Testis (tissue), 3 donors: Measurements from ENCODE around the gene ARHGAP44. TPM values are rescaled to one million over a fixed set of nuclear protein-coding genes. Genes with fewer than 3 reads are reported as not detected.

ENCODE experiments used
- DNase-seq: peaks from one replicate; pipeline ENCODE4 v3.0.0-alpha.2; 2019
- H3K27ac ChIP-seq, 2 donors: fragments of 200-600 bp; sonication (generic); one replicate each; pipeline ENCODE4 v1.5.1; 2019
- H3K27me3 ChIP-seq: fragments of 200-600 bp; sonication (generic); one replicate; pipeline ENCODE4 v1.5.1; 2019
- H3K36me3 ChIP-seq: fragments of 200-600 bp; sonication (generic); one replicate; pipeline ENCODE4 v1.5.1; 2017; ENCODE audit warnings: low read depth; ENCODE audit errors: missing control alignments
- H3K4me1 ChIP-seq: fragments of 200-600 bp; sonication (generic); one replicate; pipeline ENCODE4 v1.5.1; 2019
- H3K4me3 ChIP-seq, 2 donors: fragments of 200-600 bp; sonication (generic); one replicate each; pipeline ENCODE4 v1.5.1; 2017 to 2019
- H3K9me3 ChIP-seq: fragments of 200-600 bp; sonication (generic); one replicate; pipeline ENCODE4 v1.5.1; 2017
- CTCF ChIP-seq, 3 experiments: fragments of 450-650 bp in 2 of 3; fragments of 200-600 bp in 1 of 3; sonication (generic) in 1 of 3; IDR thresholded peaks; one replicate each; pipeline ENCODE4 v1.5.1; 2016 to 2019; ENCODE audit warnings: antibody characterized with exemption in 3 of 3, mild to moderate bottlenecking in 2 of 3, moderate library complexity in 1 of 3
- POLR2A ChIP-seq: fragments of 450-650 bp; IDR thresholded peaks from one replicate; pipeline ENCODE4 v1.6.1; 2017; ENCODE audit warnings: antibody characterized with exemption, mild to moderate bottlenecking, moderate library complexity
- WGBS, 2 donors: methylation state at CpG; one replicate each; pipeline ENCODE4 v1.1.5; 2018; 5-methylcytosine and 5-hydroxymethylcytosine counted together
- intact Hi-C: fragments of 100-400 bp; cut with DNase I; formaldehyde crosslinking; loops from one replicate; pipeline ENCODE4 v1.15.1; 2023; ENCODE audit warnings: low total_unique reads
- polyA plus RNA-seq: library from polyadenylated mRNA; stranded (reverse); fragments of 350-450 nt; fragmentation: Illumina TruSeq; extraction: RNeasy Lipid Tissue Mini Kit (QIAGEN cat#74804); gene quantifications from one replicate; pipeline ENCODE4 v1.2.3, GENCODE V29; 2014; ENCODE audit warnings: low read depth, low replicate concordance; ENCODE audit not compliant: insufficient read depth
- total RNA-seq, 2 donors: library from RNA; depleted of rRNA; stranded (reverse); fragments of >200 nt; gene quantifications; one replicate each; pipeline ENCODE4 v1.2.3, GENCODE V29; 2016

ARHGAP44 gene
- total and polyA plus RNA-seq, 3 donors from 2014 or later, result 9.3 to 11.3 (median 11.0) TPM

GRCh38 chr17:12856416-12856815, 67.1 kb downstream of the ARHGAP44 start:
- no peak for DNase-seq
- Histone ChIP-seq H3K36me3 (no peaks in the 10 kb centered on the region), H3K4me3 (no peak overlapping the region), H3K9me3 (no peaks in the 10 kb centered on the region), H3K4me1 (no peaks in the 10 kb centered on the region), H3K27ac (no peak overlapping the region), H3K27me3 (no peaks in the 10 kb centered on the region)
- TF ChIP-seq POLR2A, result no peak
- no peak for TF ChIP-seq CTCF (IDR thresholded peaks at IDR 0.05)
- WGBS, 2 donors, result 59 to 67% methylated on average over 3 of the region's 3 CpGs
- intact Hi-C loops, result no loop called here

- WGBS, 2 donors, result 95% methylated on average over 2 of the region's 2 CpGs
- H3K4me3 ChIP-seq, result no peak overlapping the region
- no peak for TF ChIP-seq POLR2A
- no peak for TF ChIP-seq CTCF (IDR thresholded peaks at IDR 0.05)
- DNase-seq, result no peak
- H3K27me3 ChIP-seq, result no peaks in the 10 kb centered on the region
- no peak overlapping the region for H3K27ac ChIP-seq
- H3K9me3 ChIP-seq, result no peaks in the 10 kb centered on the region
- no peaks in the 10 kb centered on the region for H3K4me1 ChIP-seq
- intact Hi-C loops, result no loop called here
- no peaks in the 10 kb centered on the region for H3K36me3 ChIP-seq
Measured at GRCh38 chr17:12857592-12857991, 68.3 kb downstream of the ARHGAP44 start.

- 80 to 87% methylated on average over 9 of the region's 9 CpGs for WGBS, 2 donors
- H3K27ac ChIP-seq, result no peak overlapping the region
Measured at GRCh38 chr17:12859520-12859919, 70.2 kb downstream of the ARHGAP44 start.

GRCh38 chr17:12865769-12866168, 76.5 kb downstream of the ARHGAP44 start:
- no peak for DNase-seq
- intact Hi-C loops, result no loop called here
- no peak overlapping the region for H3K27ac ChIP-seq
- H3K4me1 ChIP-seq, result no peaks in the 10 kb centered on the region
- no peak overlapping the region for H3K4me3 ChIP-seq
- no peaks in the 10 kb centered on the region for H3K27me3 ChIP-seq
- H3K36me3 ChIP-seq, result no peaks in the 10 kb centered on the region
- 92 to 97% methylated on average over 3 of the region's 3 CpGs for WGBS, 2 donors
- no peaks in the 10 kb centered on the region for H3K9me3 ChIP-seq
- TF ChIP-seq CTCF (IDR thresholded peaks at IDR 0.05) (no peak), POLR2A (no peak)

More at GRCh38 chr17:12859520-12859919, 70.2 kb downstream of the ARHGAP44 start:
- H3K9me3 ChIP-seq, result no peaks in the 10 kb centered on the region
- DNase-seq, result no peak
- no peaks in the 10 kb centered on the region for H3K27me3 ChIP-seq
- H3K36me3 ChIP-seq, result no peaks in the 10 kb centered on the region
- no peak for TF ChIP-seq CTCF (IDR thresholded peaks at IDR 0.05)
- no peak for TF ChIP-seq POLR2A
- no peak overlapping the region for H3K4me3 ChIP-seq
- no peaks in the 10 kb centered on the region for H3K4me1 ChIP-seq
- intact Hi-C loops, result no loop called here

- no peaks in the 10 kb centered on the region for H3K9me3 ChIP-seq
- no peak for DNase-seq
- WGBS, 2 donors, result 66 to 88% methylated on average over 4 of the region's 4 CpGs
- H3K27ac ChIP-seq, result no peak overlapping the region
- no peaks in the 10 kb centered on the region for H3K36me3 ChIP-seq
- intact Hi-C loops, result no loop called here
- H3K27me3 ChIP-seq, result no peaks in the 10 kb centered on the region
- H3K4me3 ChIP-seq, result no peak overlapping the region
- H3K4me1 ChIP-seq, result no peaks in the 10 kb centered on the region
- TF ChIP-seq POLR2A (no peak), CTCF (IDR thresholded peaks at IDR 0.05) (no peak)
Measured at GRCh38 chr17:12866244-12866643, 76.9 kb downstream of the ARHGAP44 start.
